ENCODE data around the gene FHIT.

The FHIT gene

GRCh38 chr3:60571511-60571910 lies 679.7 kb downstream of the FHIT start:
- no peak for DNase-seq (ENCODE audit: low read depth)
- no peak overlapping the region for H3K4me3 ChIP-seq (ENCODE audit: control insufficient read depth, low read depth, low read length)
- no peak for TF ChIP-seq CTCF (IDR thresholded peaks at IDR 0.05; ENCODE audit: control insufficient read depth, insufficient read depth, low read depth, low read length, missing control alignments)

GRCh38 chr3:60557122-60557521 lies 694.1 kb downstream of the FHIT start:
- no peak for DNase-seq (ENCODE audit: low read depth)
- no peak overlapping the region for H3K4me3 ChIP-seq (ENCODE audit: control insufficient read depth, low read depth, low read length)
- no peak for TF ChIP-seq CTCF (IDR thresholded peaks at IDR 0.05; ENCODE audit: control insufficient read depth, insufficient read depth, low read depth, low read length, missing control alignments)

- no peak overlapping the region for H3K4me3 ChIP-seq (ENCODE audit: control insufficient read depth, low read depth, low read length)
- DNase-seq (ENCODE audit: low read depth) = no peak
- TF ChIP-seq CTCF (IDR thresholded peaks at IDR 0.05; ENCODE audit: control insufficient read depth, insufficient read depth, low read depth, low read length, missing control alignments) = no peak
Measured at GRCh38 chr3:60555686-60556354, 695.4 kb downstream of the FHIT start.

- DNase-seq (ENCODE audit: low read depth) = no peak
- TF ChIP-seq CTCF (IDR thresholded peaks at IDR 0.05; ENCODE audit: control insufficient read depth, insufficient read depth, low read depth, low read length, missing control alignments) = no peak
- H3K4me3 ChIP-seq (ENCODE audit: control insufficient read depth, low read depth, low read length) = no peak overlapping the region
Measured at GRCh38 chr3:60553144-60553543, 698.1 kb downstream of the FHIT start.

GRCh38 chr3:60552581-60552980 lies 698.7 kb downstream of the FHIT start:
- no peak for TF ChIP-seq CTCF (IDR thresholded peaks at IDR 0.05; ENCODE audit: control insufficient read depth, insufficient read depth, low read depth, low read length, missing control alignments)
- no peak overlapping the region for H3K4me3 ChIP-seq (ENCODE audit: control insufficient read depth, low read depth, low read length)
- no peak for DNase-seq (ENCODE audit: low read depth)

GRCh38 chr3:60551455-60552209 lies 699.6 kb downstream of the FHIT start:
- TF ChIP-seq CTCF (IDR thresholded peaks at IDR 0.05; ENCODE audit: control insufficient read depth, insufficient read depth, low read depth, low read length, missing control alignments) = no peak
- DNase-seq (ENCODE audit: low read depth) = no peak

More at GRCh38 chr3:60551455-60552209, 699.6 kb downstream of the FHIT start:
- H3K4me3 ChIP-seq (ENCODE audit: control insufficient read depth, low read depth, low read length) = no peak overlapping the region

Measured in AG09309 (cell line).